Measurements from ENCODE around the gene RANBP6.
"Not testable (repeated sequence)": the region's sequence is repeated elsewhere in the genome, so short reads cannot be mapped to it uniquely, and the experiment has no call there.

The RANBP6 gene
- 80.1 reads per million, percentile 78 among the genes with 10 or more reads in this experiment for total RNA-seq

- peak; percentile 86 for DNase-seq
These were observed at the start of gene RANBP6 for GRCh38 chr9:6015278-6016157. Gene RANBP6 (minus strand): TSS chr9:6015624. CDS start chr9:6015607, 17 bp downstream.

GRCh38 chr9:6063146-6063545 lies 47.7 kb upstream of the RANBP6 start:
- DNase-seq, result not testable (repeated sequence)

GRCh38 chr9:6055666-6056065 lies 40.2 kb upstream of the RANBP6 start:
- DNase-seq, result no peak

GRCh38 chr9:6055216-6055615 lies 39.8 kb upstream of the RANBP6 start:
- peak; percentile 27 for DNase-seq

GRCh38 chr9:6054280-6055099 lies 39.1 kb upstream of the RANBP6 start:
- peak; percentile 50 for DNase-seq

- no peak for DNase-seq
These were observed 37.0 kb upstream of the RANBP6 start for GRCh38 chr9:6052293-6052919.

- no peak for DNase-seq
These were observed 36.1 kb upstream of the RANBP6 start for GRCh38 chr9:6051511-6051950.

GRCh38 chr9:6049798-6050197 lies 34.4 kb upstream of the RANBP6 start:
- DNase-seq, result no peak

- DNase-seq, result no peak
These were observed 32.6 kb upstream of the RANBP6 start for GRCh38 chr9:6048039-6048438.

GRCh38 chr9:6047020-6047419 lies 31.6 kb upstream of the RANBP6 start:
- DNase-seq, result no peak

GRCh38 chr9:6045364-6045763 lies 29.9 kb upstream of the RANBP6 start:
- DNase-seq, result no peak

- DNase-seq, result no peak
These were observed 24.7 kb upstream of the RANBP6 start for GRCh38 chr9:6040077-6040476.

GRCh38 chr9:6036391-6036790 lies 21.0 kb upstream of the RANBP6 start:
- no peak for DNase-seq

- DNase-seq, result no peak
These were observed 19.5 kb upstream of the RANBP6 start for GRCh38 chr9:6034954-6035353.

- DNase-seq, result no peak
These were observed 14.3 kb upstream of the RANBP6 start for GRCh38 chr9:6029604-6030274.

GRCh38 chr9:6024035-6024554 lies 8.7 kb upstream of the RANBP6 start:
- peak; percentile 12 for DNase-seq

- not testable (repeated sequence) for DNase-seq
These were observed 1.6 kb upstream of the RANBP6 start for GRCh38 chr9:6016975-6017374.

GRCh38 chr9:6014670-6015270 lies 654 bp downstream of the RANBP6 start:
- DNase-seq, result no peak

GRCh38 chr9:6008169-6008979 lies 7.0 kb downstream of the RANBP6 start:
- DNase-seq, result peak; percentile 93

- DNase-seq, result peak; percentile 77
These were observed 7.7 kb downstream of the RANBP6 start for GRCh38 chr9:6007770-6008168.
